Adipocyte (in vitro differentiated cells): Measurements from ENCODE around the gene CMA1.
"Not testable (repeated sequence)": the region's sequence is repeated elsewhere in the genome, so short reads cannot be mapped to it uniquely, and the experiment has no call there.

Source experiments
- DNase-seq: peaks from one replicate; pipeline ENCODE4 v3.0.0-alpha.2; 2015; ENCODE audit warnings: low read depth
- H3K27me3 ChIP-seq: replicated peaks from 2 replicates; pipeline ENCODE4 v1.7.0; 2013; ENCODE audit warnings: mild to moderate bottlenecking, low read length, moderate library complexity; ENCODE audit not compliant: control insufficient read depth, insufficient read depth
- H3K36me3 ChIP-seq: 2 replicates; pipeline ENCODE4 v1.7.0; 2013; ENCODE audit warnings: low read length, mild to moderate bottlenecking, moderate library complexity; ENCODE audit not compliant: control insufficient read depth, insufficient read depth, severe bottlenecking
- H3K4me1 ChIP-seq: 2 replicates; pipeline ENCODE4 v1.7.0; 2013; ENCODE audit warnings: mild to moderate bottlenecking, low read length, moderate library complexity; ENCODE audit not compliant: control insufficient read depth, insufficient read depth
- H3K4me3 ChIP-seq: 2 replicates; pipeline ENCODE4 v1.7.0; 2013; ENCODE audit warnings: mild to moderate bottlenecking, low read length, moderate library complexity
- H3K9ac ChIP-seq: 2 replicates; pipeline ENCODE4 v1.7.0; 2013; ENCODE audit warnings: mild to moderate bottlenecking, low read length, moderate library complexity
- H3K9me3 ChIP-seq: 2 replicates; pipeline ENCODE4 v1.7.0; 2013; ENCODE audit warnings: mild to moderate bottlenecking, low read length, moderate library complexity; ENCODE audit not compliant: control insufficient read depth

Gene CMA1

GRCh38 chr14:24508155-24508840 is at the start of gene CMA1:
Gene CMA1 (minus strand): TSS chr14:24508265. CDS start chr14:24508235, 30 bp downstream.
- H3K9ac ChIP-seq, result no peak within 1 kb of the TSS
- H3K4me1 ChIP-seq, result no peaks in the 10 kb centered on the region
- no peaks in the 10 kb centered on the region for H3K36me3 ChIP-seq
- no peaks in the 10 kb centered on the region for H3K27me3 ChIP-seq
- no peak within 1 kb of the TSS for H3K4me3 ChIP-seq
- H3K9me3 ChIP-seq, result no peaks in the 10 kb centered on the region
- DNase-seq, result no peak

GRCh38 chr14:24556756-24557155 is 48.7 kb upstream of the CMA1 start:
- no peak overlapping the region for H3K9ac ChIP-seq
- peaks cover 8% of the 10 kb centered on the region for H3K4me1 ChIP-seq
- no peaks in the 10 kb centered on the region for H3K27me3 ChIP-seq
- H3K36me3 ChIP-seq, result no peaks in the 10 kb centered on the region
- no peak overlapping the region for H3K4me3 ChIP-seq
- peak; percentile 9 for DNase-seq
- H3K9me3 ChIP-seq, result peaks cover 3% of the 10 kb centered on the region

GRCh38 chr14:24549064-24549463 is 41.0 kb upstream of the CMA1 start:
- not testable (repeated sequence) for H3K27me3 ChIP-seq, H3K4me3 ChIP-seq, H3K4me1 ChIP-seq, H3K9ac ChIP-seq, H3K36me3 ChIP-seq, DNase-seq
- H3K9me3 ChIP-seq, result peaks cover 18% of the 10 kb centered on the region

- Histone ChIP-seq H3K9me3 (no peaks in the 10 kb centered on the region), H3K9ac (no peak overlapping the region), H3K4me1 (no peaks in the 10 kb centered on the region), H3K4me3 (no peak overlapping the region), H3K36me3 (no peaks in the 10 kb centered on the region), H3K27me3 (no peaks in the 10 kb centered on the region)
- DNase-seq, result no peak
Measured at GRCh38 chr14:24542346-24542936, 34.4 kb upstream of the CMA1 start.

- Histone ChIP-seq H3K9me3 (peaks cover 3% of the 10 kb centered on the region), H3K27me3 (no peaks in the 10 kb centered on the region), H3K4me3 (no peak overlapping the region), H3K36me3 (no peaks in the 10 kb centered on the region), H3K4me1 (no peaks in the 10 kb centered on the region), H3K9ac (no peak overlapping the region)
- no peak for DNase-seq
Measured at GRCh38 chr14:24535737-24536136, 27.7 kb upstream of the CMA1 start.

- Histone ChIP-seq H3K4me3 (no peak overlapping the region), H3K27me3 (no peaks in the 10 kb centered on the region)
Measured at GRCh38 chr14:24534286-24534685, 26.2 kb upstream of the CMA1 start.

GRCh38 chr14:24525877-24526620 is 18.0 kb upstream of the CMA1 start:
- H3K9me3 ChIP-seq, DNase-seq, H3K27me3 ChIP-seq, H3K4me3 ChIP-seq, H3K9ac ChIP-seq, H3K4me1 ChIP-seq, H3K36me3 ChIP-seq: not testable (repeated sequence)

More at GRCh38 chr14:24534286-24534685, 26.2 kb upstream of the CMA1 start:
- H3K4me1 ChIP-seq, result no peaks in the 10 kb centered on the region
- no peak for DNase-seq
- H3K9ac ChIP-seq, result no peak overlapping the region
- H3K9me3 ChIP-seq, result peaks cover 3% of the 10 kb centered on the region
- H3K36me3 ChIP-seq, result no peaks in the 10 kb centered on the region

- DNase-seq, result no peak
- no peaks in the 10 kb centered on the region for H3K27me3 ChIP-seq
- no peak overlapping the region for H3K9ac ChIP-seq
- H3K4me3 ChIP-seq, result no peak overlapping the region
- H3K36me3 ChIP-seq, result no peaks in the 10 kb centered on the region
- H3K4me1 ChIP-seq, result no peaks in the 10 kb centered on the region
- H3K9me3 ChIP-seq, result no peaks in the 10 kb centered on the region
Measured at GRCh38 chr14:24518851-24519250, 10.8 kb upstream of the CMA1 start.

GRCh38 chr14:24514209-24514608 is 6.1 kb upstream of the CMA1 start:
- H3K4me3 ChIP-seq, result no peak overlapping the region
- H3K4me1 ChIP-seq, result no peaks in the 10 kb centered on the region
- DNase-seq, result no peak
- H3K9ac ChIP-seq, result no peak overlapping the region
- no peaks in the 10 kb centered on the region for H3K27me3 ChIP-seq
- no peaks in the 10 kb centered on the region for H3K9me3 ChIP-seq
- no peaks in the 10 kb centered on the region for H3K36me3 ChIP-seq

GRCh38 chr14:24513009-24513408 is 4.9 kb upstream of the CMA1 start:
- H3K9me3 ChIP-seq, result no peaks in the 10 kb centered on the region
- no peaks in the 10 kb centered on the region for H3K36me3 ChIP-seq
- H3K27me3 ChIP-seq, result no peaks in the 10 kb centered on the region
- peak; percentile 9 for DNase-seq
- no peak overlapping the region for H3K4me3 ChIP-seq
- H3K9ac ChIP-seq, result no peak overlapping the region
- no peaks in the 10 kb centered on the region for H3K4me1 ChIP-seq

GRCh38 chr14:24506443-24506842 is 1.6 kb downstream of the CMA1 start:
- no peak for DNase-seq
- H3K9ac ChIP-seq, result no peak overlapping the region
- H3K27me3 ChIP-seq, result no peaks in the 10 kb centered on the region
- no peaks in the 10 kb centered on the region for H3K4me1 ChIP-seq
- no peaks in the 10 kb centered on the region for H3K9me3 ChIP-seq
- H3K36me3 ChIP-seq, result peaks cover 3% of the 10 kb centered on the region
- no peak overlapping the region for H3K4me3 ChIP-seq
